ENCODE results near the gene SDK1.

DNA sequence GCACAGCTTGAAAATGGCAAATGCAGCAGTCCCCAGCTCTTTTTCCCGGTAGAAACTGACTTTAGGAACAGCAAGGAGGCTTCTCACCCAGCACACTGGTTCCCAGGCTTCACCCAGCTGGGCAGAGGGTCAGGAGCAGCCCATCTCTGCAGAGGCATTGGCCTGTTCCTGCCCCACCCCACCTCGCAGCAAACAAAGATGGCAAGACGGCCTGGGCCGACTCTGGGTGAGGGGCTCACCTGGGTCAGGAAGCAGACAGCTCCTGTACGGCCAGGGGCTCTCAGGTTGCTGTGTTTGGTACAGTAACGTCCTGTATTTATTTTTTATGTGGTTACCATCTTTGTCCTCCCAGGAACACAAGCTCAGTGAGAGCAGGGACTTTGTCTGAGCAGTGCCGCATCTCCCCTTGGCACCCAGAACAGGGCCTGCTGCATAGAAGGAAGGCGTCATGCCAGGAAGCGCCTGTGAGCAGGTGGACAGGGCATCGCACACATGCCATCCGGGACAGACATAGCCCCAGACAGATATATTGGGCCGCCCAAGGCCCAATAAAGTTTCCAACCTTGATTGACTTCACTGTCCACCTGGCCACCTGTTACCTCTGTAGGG lies 796.1 kb downstream of the SDK1 start:
- TF ChIP-seq, protein P1, sequence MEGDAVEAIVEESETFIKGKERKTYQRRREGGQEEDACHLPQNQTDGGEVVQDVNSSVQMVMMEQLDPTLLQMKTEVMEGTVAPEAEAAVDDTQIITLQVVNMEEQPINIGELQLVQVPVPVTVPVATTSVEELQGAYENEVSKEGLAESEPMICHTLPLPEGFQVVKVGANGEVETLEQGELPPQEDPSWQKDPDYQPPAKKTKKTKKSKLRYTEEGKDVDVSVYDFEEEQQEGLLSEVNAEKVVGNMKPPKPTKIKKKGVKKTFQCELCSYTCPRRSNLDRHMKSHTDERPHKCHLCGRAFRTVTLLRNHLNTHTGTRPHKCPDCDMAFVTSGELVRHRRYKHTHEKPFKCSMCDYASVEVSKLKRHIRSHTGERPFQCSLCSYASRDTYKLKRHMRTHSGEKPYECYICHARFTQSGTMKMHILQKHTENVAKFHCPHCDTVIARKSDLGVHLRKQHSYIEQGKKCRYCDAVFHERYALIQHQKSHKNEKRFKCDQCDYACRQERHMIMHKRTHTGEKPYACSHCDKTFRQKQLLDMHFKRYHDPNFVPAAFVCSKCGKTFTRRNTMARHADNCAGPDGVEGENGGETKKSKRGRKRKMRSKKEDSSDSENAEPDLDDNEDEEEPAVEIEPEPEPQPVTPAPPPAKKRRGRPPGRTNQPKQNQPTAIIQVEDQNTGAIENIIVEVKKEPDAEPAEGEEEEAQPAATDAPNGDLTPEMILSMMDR (conservative IDR thresholded peaks at IDR 0.05; ENCODE audit: low read length): no peak
- TF ChIP-seq EZH2phosphoT487 (IDR thresholded peaks at IDR 0.05; ENCODE audit: borderline replicate concordance, low read depth, low read length): no peak

Data from OCI-LY7 (cell line).